ENCODE data around the gene TNIK. TPM values are rescaled to one million over a fixed set of nuclear protein-coding genes. Genes with fewer than 3 reads are reported as not detected.

Gene TNIK
- total RNA-seq, 1 experiment from 2014 or later, result 10.4 TPM

- in situ Hi-C loops (cut with HindIII; ENCODE audit: low pct_unique_long_range_greater_than_20kb, low sequenced_read_pairs), result loop anchor here (25.0 kb wide), 1 partner anchor 194 kb away; no protein-coding TSS in a partner anchor
- DNase-seq (ENCODE audit: low read depth, low spot score), result no peak
These were observed 303.7 kb downstream of the TNIK start for GRCh38 chr3:171156401-171157010.

GRCh38 chr3:171155122-171155700 is 305.0 kb downstream of the TNIK start:
- in situ Hi-C loops (cut with HindIII; ENCODE audit: low pct_unique_long_range_greater_than_20kb, low sequenced_read_pairs), result loop anchor here (25.0 kb wide), 1 partner anchor 193 kb away; no protein-coding TSS in a partner anchor
- DNase-seq (ENCODE audit: low read depth, low spot score), result no peak

- in situ Hi-C loops (cut with HindIII; ENCODE audit: low pct_unique_long_range_greater_than_20kb, low sequenced_read_pairs), result loop anchor here (25.0 kb wide), 1 partner anchor 189 kb away; no protein-coding TSS in a partner anchor
- no peak for DNase-seq (ENCODE audit: low read depth, low spot score)
These were observed 309.3 kb downstream of the TNIK start for GRCh38 chr3:171150945-171151344.

- in situ Hi-C loops (cut with HindIII; ENCODE audit: low pct_unique_long_range_greater_than_20kb, low sequenced_read_pairs), result loop anchor here (25.0 kb wide), 1 partner anchor 187 kb away; no protein-coding TSS in a partner anchor
- DNase-seq (ENCODE audit: low read depth, low spot score), result no peak
These were observed 310.6 kb downstream of the TNIK start for GRCh38 chr3:171149526-171150116.

- in situ Hi-C loops (cut with HindIII; ENCODE audit: low pct_unique_long_range_greater_than_20kb, low sequenced_read_pairs), result no loop called here
- DNase-seq (ENCODE audit: low read depth, low spot score), result no peak
These were observed 314.4 kb downstream of the TNIK start for GRCh38 chr3:171145798-171146197.

- no peak for DNase-seq (ENCODE audit: low read depth, low spot score)
- in situ Hi-C loops (cut with HindIII; ENCODE audit: low pct_unique_long_range_greater_than_20kb, low sequenced_read_pairs), result no loop called here
These were observed 317.2 kb downstream of the TNIK start for GRCh38 chr3:171142985-171143384.

- no peak for DNase-seq (ENCODE audit: low read depth, low spot score)
- in situ Hi-C loops (cut with HindIII; ENCODE audit: low pct_unique_long_range_greater_than_20kb, low sequenced_read_pairs), result no loop called here
These were observed 320.0 kb downstream of the TNIK start for GRCh38 chr3:171140246-171140645.

- DNase-seq (ENCODE audit: low read depth, low spot score), result no peak
- in situ Hi-C loops (cut with HindIII; ENCODE audit: low pct_unique_long_range_greater_than_20kb, low sequenced_read_pairs), result no loop called here
These were observed 322.2 kb downstream of the TNIK start for GRCh38 chr3:171138027-171138426.

GRCh38 chr3:171135549-171135948 is 324.7 kb downstream of the TNIK start:
- no peak for DNase-seq (ENCODE audit: low read depth, low spot score)
- in situ Hi-C loops (cut with HindIII; ENCODE audit: low pct_unique_long_range_greater_than_20kb, low sequenced_read_pairs), result no loop called here

- in situ Hi-C loops (cut with HindIII; ENCODE audit: low pct_unique_long_range_greater_than_20kb, low sequenced_read_pairs), result no loop called here
- no peak for DNase-seq (ENCODE audit: low read depth, low spot score)
These were observed 326.2 kb downstream of the TNIK start for GRCh38 chr3:171133796-171134569.

GRCh38 chr3:171133337-171133736 is 326.9 kb downstream of the TNIK start:
- in situ Hi-C loops (cut with HindIII; ENCODE audit: low pct_unique_long_range_greater_than_20kb, low sequenced_read_pairs), result no loop called here
- no peak for DNase-seq (ENCODE audit: low read depth, low spot score)

- DNase-seq (ENCODE audit: low read depth, low spot score), result no peak
- in situ Hi-C loops (cut with HindIII; ENCODE audit: low pct_unique_long_range_greater_than_20kb, low sequenced_read_pairs), result no loop called here
These were observed 327.3 kb downstream of the TNIK start for GRCh38 chr3:171132873-171133272.

GRCh38 chr3:171129827-171130226 is 330.4 kb downstream of the TNIK start:
- peak; percentile 83 for DNase-seq (ENCODE audit: low read depth, low spot score)
- in situ Hi-C loops (cut with HindIII; ENCODE audit: low pct_unique_long_range_greater_than_20kb, low sequenced_read_pairs), result no loop called here

GRCh38 chr3:171127611-171128010 is 332.6 kb downstream of the TNIK start:
- no peak for DNase-seq (ENCODE audit: low read depth, low spot score)
- in situ Hi-C loops (cut with HindIII; ENCODE audit: low pct_unique_long_range_greater_than_20kb, low sequenced_read_pairs), result no loop called here

GRCh38 chr3:171126478-171127209 is 333.6 kb downstream of the TNIK start:
- DNase-seq (ENCODE audit: low read depth, low spot score), result no peak
- in situ Hi-C loops (cut with HindIII; ENCODE audit: low pct_unique_long_range_greater_than_20kb, low sequenced_read_pairs), result no loop called here

GRCh38 chr3:171125010-171125409 is 335.2 kb downstream of the TNIK start:
- in situ Hi-C loops (cut with HindIII; ENCODE audit: low pct_unique_long_range_greater_than_20kb, low sequenced_read_pairs), result no loop called here
- no peak for DNase-seq (ENCODE audit: low read depth, low spot score)

- no peak for DNase-seq (ENCODE audit: low read depth, low spot score)
- in situ Hi-C loops (cut with HindIII; ENCODE audit: low pct_unique_long_range_greater_than_20kb, low sequenced_read_pairs), result no loop called here
These were observed 336.3 kb downstream of the TNIK start for GRCh38 chr3:171123915-171124314.

GRCh38 chr3:171122861-171123260 is 337.3 kb downstream of the TNIK start:
- in situ Hi-C loops (cut with HindIII; ENCODE audit: low pct_unique_long_range_greater_than_20kb, low sequenced_read_pairs), result no loop called here
- DNase-seq (ENCODE audit: low read depth, low spot score), result no peak
